SH-SY5Y (cell line): ENCODE measurements around the gene TJP3.

Experiments used
- GATA2 ChIP-seq: IDR thresholded peaks from 2 replicates; pipeline ENCODE4 v1.6.1; 2011; ENCODE audit warnings: mild to moderate bottlenecking, low read depth, low read length
- GATA3 ChIP-seq: IDR thresholded peaks from 2 replicates; pipeline ENCODE4 v1.6.1; 2011; ENCODE audit warnings: low read depth, mild to moderate bottlenecking, low read length, moderate library complexity

GRCh38 chr19:3778104-3778867, 70.1 kb downstream of the TJP3 start:
- no peak for TF ChIP-seq GATA2
- TF ChIP-seq GATA3 = no peak
